Endodermal cell (in vitro differentiated cells): ENCODE data around the gene C12orf42. TPM values are rescaled to one million over a fixed set of nuclear protein-coding genes. Genes with fewer than 3 reads are reported as not detected.

ENCODE experiments used
- DNase-seq: peaks from one replicate; pipeline ENCODE4 v3.0.0-alpha.2; 2017
- H3K27ac ChIP-seq: 2 replicates; pipeline ENCODE4 v1.5.1; 2013; ENCODE audit warnings: mild to moderate bottlenecking, low read depth, low read length, moderate library complexity
- H3K27me3 ChIP-seq: 2 replicates; pipeline ENCODE4 v1.6.1; 2013; ENCODE audit warnings: mild to moderate bottlenecking, low read length, moderate library complexity; ENCODE audit not compliant: insufficient read depth, control insufficient read depth, poor library complexity, severe bottlenecking
- H3K36me3 ChIP-seq: 2 replicates; pipeline ENCODE4 v1.7.0; 2013; ENCODE audit warnings: mild to moderate bottlenecking, low read length, moderate library complexity; ENCODE audit not compliant: control insufficient read depth, insufficient read depth
- H3K4me1 ChIP-seq: one replicate; pipeline ENCODE4 v1.7.0; 2013; ENCODE audit warnings: low read length; ENCODE audit not compliant: control insufficient read depth, insufficient read depth
- H3K4me3 ChIP-seq: 2 replicates; pipeline ENCODE4 v1.5.1; 2013; ENCODE audit warnings: mild to moderate bottlenecking, low read length, moderate library complexity
- H3K9ac ChIP-seq: 2 replicates; pipeline ENCODE4 v1.6.1; 2013; ENCODE audit warnings: mild to moderate bottlenecking, low read length, moderate library complexity; ENCODE audit not compliant: poor library complexity, severe bottlenecking; ENCODE audit errors: extremely low read depth
- H3K9me3 ChIP-seq: 2 replicates; pipeline ENCODE4 v1.6.1; 2013; ENCODE audit warnings: mild to moderate bottlenecking, low read length, moderate library complexity; ENCODE audit not compliant: control insufficient read depth
- H3K27ac Mint-ChIP-seq: 2 replicates; pipeline ENCODE4 v1.8.0; 2020; ENCODE audit warnings: mixed read lengths
- H3K27me3 Mint-ChIP-seq: 2 replicates; pipeline ENCODE4 v1.8.0; 2021; ENCODE audit warnings: mild to moderate bottlenecking, mixed read lengths; ENCODE audit not compliant: insufficient read depth
- H3K36me3 Mint-ChIP-seq: 2 replicates; pipeline ENCODE4 v1.8.0; 2020; ENCODE audit warnings: low read depth, mixed read lengths
- H3K4me1 Mint-ChIP-seq: 2 replicates; pipeline ENCODE4 v1.8.0; 2020; ENCODE audit warnings: mixed read lengths
- H3K4me3 Mint-ChIP-seq: 2 replicates; pipeline ENCODE4 v1.8.0; 2020; ENCODE audit warnings: mild to moderate bottlenecking, moderate library complexity, mixed read lengths
- H3K9me3 Mint-ChIP-seq: 2 replicates; pipeline ENCODE4 v1.8.0; 2020; ENCODE audit warnings: mild to moderate bottlenecking, mixed read lengths
- WGBS, 2 experiments: methylation state at CpG; one replicate each; pipeline versions ENCODE4 v1.1.5 to v1.1.7; 2013; ENCODE audit warnings: missing lambda C conversion rate in 2 of 2, mixed read lengths in 1 of 2; ENCODE audit not compliant: insufficient coverage in 1 of 2, insufficient read length in 1 of 2; 5-methylcytosine and 5-hydroxymethylcytosine counted together
- total RNA-seq, 2 donors: library from RNA; stranded (reverse); fragmentation: NEBNext Ultra II Directional in 1 of 2; extraction: Animal tissue kit (Norgen Biotek cat#: 25700) in 1 of 2; gene quantifications; 2 replicates in 1 of 2; 3 replicates in 1 of 2; pipeline ENCODE4 v1.2.1, GENCODE V29; 2021
- TF ChIP-seq, protein P1 (sequence below): fragments of 200-600 bp; sonication (generic); conservative IDR thresholded peaks from 2 replicates; pipeline ENCODE4 v1.5.0; 2021; ENCODE audit warnings: antibody characterized with exemption, mild to moderate bottlenecking

The C12orf42 gene
- total RNA-seq, 2 donors from 2014 or later, result not detected

DNA sequence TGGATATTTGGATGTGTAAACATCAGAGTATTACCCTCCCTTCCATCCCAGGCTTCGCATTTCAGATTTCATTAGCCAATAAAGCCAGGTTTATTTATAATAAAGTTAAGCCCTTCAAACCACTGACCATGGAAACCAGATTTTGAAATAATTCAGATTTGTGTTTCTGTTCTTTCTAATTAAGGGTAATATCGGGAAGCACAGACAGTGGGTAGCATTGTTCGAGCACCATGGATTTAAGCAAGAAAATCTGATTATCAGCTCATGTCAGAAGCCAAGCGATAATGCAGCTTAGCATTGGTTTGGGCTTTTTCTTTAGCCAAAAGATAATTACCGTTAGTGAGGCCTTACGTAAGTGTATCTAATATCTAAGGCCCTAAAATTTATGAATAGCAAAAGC is 116.1 kb downstream of the C12orf42 start:
- TF ChIP-seq, protein P1, sequence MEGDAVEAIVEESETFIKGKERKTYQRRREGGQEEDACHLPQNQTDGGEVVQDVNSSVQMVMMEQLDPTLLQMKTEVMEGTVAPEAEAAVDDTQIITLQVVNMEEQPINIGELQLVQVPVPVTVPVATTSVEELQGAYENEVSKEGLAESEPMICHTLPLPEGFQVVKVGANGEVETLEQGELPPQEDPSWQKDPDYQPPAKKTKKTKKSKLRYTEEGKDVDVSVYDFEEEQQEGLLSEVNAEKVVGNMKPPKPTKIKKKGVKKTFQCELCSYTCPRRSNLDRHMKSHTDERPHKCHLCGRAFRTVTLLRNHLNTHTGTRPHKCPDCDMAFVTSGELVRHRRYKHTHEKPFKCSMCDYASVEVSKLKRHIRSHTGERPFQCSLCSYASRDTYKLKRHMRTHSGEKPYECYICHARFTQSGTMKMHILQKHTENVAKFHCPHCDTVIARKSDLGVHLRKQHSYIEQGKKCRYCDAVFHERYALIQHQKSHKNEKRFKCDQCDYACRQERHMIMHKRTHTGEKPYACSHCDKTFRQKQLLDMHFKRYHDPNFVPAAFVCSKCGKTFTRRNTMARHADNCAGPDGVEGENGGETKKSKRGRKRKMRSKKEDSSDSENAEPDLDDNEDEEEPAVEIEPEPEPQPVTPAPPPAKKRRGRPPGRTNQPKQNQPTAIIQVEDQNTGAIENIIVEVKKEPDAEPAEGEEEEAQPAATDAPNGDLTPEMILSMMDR, result no peak
- H3K9ac ChIP-seq, result no peak overlapping the region
- no peak overlapping the region for H3K27ac ChIP-seq
- H3K4me1 Mint-ChIP-seq, result peaks cover 25% of the 10 kb centered on the region
- no peak overlapping the region for H3K27ac Mint-ChIP-seq
- H3K4me3 Mint-ChIP-seq, result no peak overlapping the region
- no peaks in the 10 kb centered on the region for H3K27me3 ChIP-seq
- WGBS, 2 experiments, result 86 to 97% methylated on average over 4 to 6 of the region's 6 CpGs
- no peaks in the 10 kb centered on the region for H3K27me3 Mint-ChIP-seq
- H3K4me3 ChIP-seq, result no peak overlapping the region
- H3K36me3 Mint-ChIP-seq, result no peaks in the 10 kb centered on the region
- no peaks in the 10 kb centered on the region for H3K9me3 ChIP-seq
- H3K4me1 ChIP-seq, result peaks cover 7% of the 10 kb centered on the region
- no peaks in the 10 kb centered on the region for H3K36me3 ChIP-seq
- no peak for DNase-seq
- H3K9me3 Mint-ChIP-seq, result no peaks in the 10 kb centered on the region

DNA sequence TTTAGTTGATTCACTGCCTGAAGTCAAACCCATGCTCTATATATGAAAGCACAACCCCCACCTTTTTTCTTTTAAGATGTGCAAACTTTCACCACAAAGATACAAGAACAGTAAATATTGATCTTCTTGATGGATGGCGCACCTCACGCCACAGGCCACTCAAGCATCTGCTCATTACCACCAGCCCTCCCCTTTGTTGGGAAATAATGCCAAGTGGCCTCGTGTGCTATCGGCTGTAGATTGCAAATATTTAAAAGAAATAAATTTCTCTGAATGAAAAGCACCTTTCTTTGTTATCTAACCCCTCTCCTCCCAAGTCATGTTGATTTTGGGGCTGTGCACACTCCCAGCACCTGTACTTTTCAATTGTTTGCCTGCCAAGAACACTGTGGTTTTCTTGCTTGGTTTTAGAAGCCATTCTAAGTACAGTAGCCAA is 122.7 kb downstream of the C12orf42 start:
- Mint-ChIP-seq H3K36me3 (no peaks in the 10 kb centered on the region), H3K4me1 (peaks cover 7% of the 10 kb centered on the region), H3K27ac (no peak overlapping the region), H3K9me3 (no peaks in the 10 kb centered on the region), H3K27me3 (peaks cover 1% of the 10 kb centered on the region), H3K4me3 (no peak overlapping the region)
- DNase-seq, result no peak
- Histone ChIP-seq H3K36me3 (no peaks in the 10 kb centered on the region), H3K9ac (no peak overlapping the region), H3K27ac (no peak overlapping the region), H3K9me3 (no peaks in the 10 kb centered on the region), H3K4me1 (peaks cover 7% of the 10 kb centered on the region), H3K4me3 (no peak overlapping the region), H3K27me3 (no peaks in the 10 kb centered on the region)
- TF ChIP-seq, protein P1, result no peak
- WGBS, 2 experiments, result 94% methylated on average over 4 of the region's 4 CpGs; no CpG with 5 or more reads in 1 of the 2 experiments

DNA sequence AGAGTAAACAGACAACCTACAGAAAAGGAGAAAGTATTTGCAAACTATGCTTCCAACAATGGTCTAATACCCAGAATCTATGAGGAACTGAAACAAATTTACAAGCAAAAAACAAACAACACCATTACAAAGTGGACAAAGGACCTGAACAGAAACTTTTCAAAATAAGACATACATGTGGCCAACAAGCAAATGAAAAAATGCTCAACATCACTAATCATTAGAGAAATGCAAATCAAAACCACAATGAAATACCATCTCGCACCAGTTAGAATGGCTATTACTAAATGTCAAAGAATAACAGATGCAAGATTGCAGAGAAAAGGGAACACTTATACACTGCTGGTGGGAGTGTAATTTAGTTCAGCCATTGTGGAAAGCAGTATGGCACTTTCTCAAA is 125.8 kb downstream of the C12orf42 start:
- Histone ChIP-seq H3K27me3 (no peaks in the 10 kb centered on the region), H3K4me1 (no peaks in the 10 kb centered on the region), H3K4me3 (no peak overlapping the region), H3K36me3 (no peaks in the 10 kb centered on the region), H3K27ac (no peak overlapping the region), H3K9ac (no peak overlapping the region), H3K9me3 (no peaks in the 10 kb centered on the region)
- WGBS, 2 experiments, result 73% methylated on average over 1 of the region's 1 CpG; no CpG with 5 or more reads in 1 of the 2 experiments
- H3K4me1 Mint-ChIP-seq, result no peaks in the 10 kb centered on the region
- no peak for DNase-seq
- H3K36me3 Mint-ChIP-seq, result no peaks in the 10 kb centered on the region
- no peak overlapping the region for H3K27ac Mint-ChIP-seq
- H3K27me3 Mint-ChIP-seq, result peaks cover 3% of the 10 kb centered on the region
- TF ChIP-seq, protein P1, result no peak
- H3K4me3 Mint-ChIP-seq, result no peak overlapping the region
- H3K9me3 Mint-ChIP-seq, result no peaks in the 10 kb centered on the region
